ENCODE data around the gene INTS11.

Gene INTS11

DNA sequence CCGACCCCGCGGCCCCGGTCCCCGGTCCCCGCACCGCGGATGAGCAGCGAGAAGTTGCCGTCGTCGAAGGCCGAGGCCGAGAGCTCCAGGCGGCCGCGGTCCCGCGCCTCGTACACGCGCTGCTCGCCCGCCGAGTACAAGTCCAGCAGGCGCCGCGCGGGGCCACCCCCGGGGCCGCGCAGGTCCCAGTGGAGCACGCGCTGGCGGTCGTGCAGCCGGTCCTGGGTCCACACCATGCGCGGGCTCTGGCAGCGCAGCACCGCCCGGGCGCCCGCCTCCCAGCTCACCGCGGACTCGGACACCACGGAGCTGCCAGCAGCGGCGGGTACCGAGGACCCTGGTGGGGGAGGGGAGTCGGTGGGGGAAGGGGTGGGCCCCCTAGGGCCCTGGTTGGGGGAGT, 31.0 kb upstream of the INTS11 start:
- Histone ChIP-seq H3K4me3 (ENCODE audit: low read depth, low read length) (no peak overlapping the region), H3K27ac (ENCODE audit: extremely low read depth, low read depth, low read length) (no peak overlapping the region), H3K36me3 (ENCODE audit: control insufficient read depth in 2 of 2, insufficient read depth in 1 of 2, low read length in 2 of 2) (no peaks in the 10 kb centered on the region), H3K9me3 (ENCODE audit: control insufficient read depth, insufficient read depth, low read depth, low read length) (no peaks in the 10 kb centered on the region), H3K4me1 (ENCODE audit: control insufficient read depth, insufficient read depth, low read length) (peaks cover 7% of the 10 kb centered on the region; the same call in 1 of the 2 replicates)
- TF ChIP-seq ZNF629 (tag by site-specific recombination; IDR thresholded peaks at IDR 0.05) (no peak), ZNF114 (tag by site-specific recombination; IDR thresholded peaks at IDR 0.05) (no peak), ZFP41 (tag by site-specific recombination; IDR thresholded peaks at IDR 0.05; ENCODE audit: borderline replicate concordance) (no peak), ZNF777 (tag by site-specific recombination; IDR thresholded peaks at IDR 0.05; ENCODE audit: borderline replicate concordance) (no peak), ZBTB20 (tag by site-specific recombination; IDR thresholded peaks at IDR 0.05) (no peak), ZNF677 (tag by site-specific recombination; IDR thresholded peaks at IDR 0.05) (no peak)
- TF ChIP-seq, protein P1, sequence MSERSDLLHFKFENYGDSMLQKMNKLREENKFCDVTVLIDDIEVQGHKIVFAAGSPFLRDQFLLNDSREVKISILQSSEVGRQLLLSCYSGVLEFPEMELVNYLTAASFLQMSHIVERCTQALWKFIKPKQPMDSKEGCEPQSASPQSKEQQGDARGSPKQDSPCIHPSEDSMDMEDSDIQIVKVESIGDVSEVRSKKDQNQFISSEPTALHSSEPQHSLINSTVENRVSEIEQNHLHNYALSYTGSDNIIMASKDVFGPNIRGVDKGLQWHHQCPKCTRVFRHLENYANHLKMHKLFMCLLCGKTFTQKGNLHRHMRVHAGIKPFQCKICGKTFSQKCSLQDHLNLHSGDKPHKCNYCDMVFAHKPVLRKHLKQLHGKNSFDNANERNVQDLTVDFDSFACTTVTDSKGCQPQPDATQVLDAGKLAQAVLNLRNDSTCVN (tag by site-specific recombination; optimal IDR thresholded peaks at IDR 0.05), result peak; percentile 40
- CTCF ChIA-PET, result interaction anchor here (1.1 kb wide), 1 partner anchor 17 kb away, joined by 3 read pairs; no protein-coding TSS in a partner anchor
- POLR2A ChIA-PET, result interaction anchor here (1.0 kb wide), 1 partner anchor 20 kb away, joined by 6 read pairs; the partner anchor contains the start of gene AURKAIP1

DNA sequence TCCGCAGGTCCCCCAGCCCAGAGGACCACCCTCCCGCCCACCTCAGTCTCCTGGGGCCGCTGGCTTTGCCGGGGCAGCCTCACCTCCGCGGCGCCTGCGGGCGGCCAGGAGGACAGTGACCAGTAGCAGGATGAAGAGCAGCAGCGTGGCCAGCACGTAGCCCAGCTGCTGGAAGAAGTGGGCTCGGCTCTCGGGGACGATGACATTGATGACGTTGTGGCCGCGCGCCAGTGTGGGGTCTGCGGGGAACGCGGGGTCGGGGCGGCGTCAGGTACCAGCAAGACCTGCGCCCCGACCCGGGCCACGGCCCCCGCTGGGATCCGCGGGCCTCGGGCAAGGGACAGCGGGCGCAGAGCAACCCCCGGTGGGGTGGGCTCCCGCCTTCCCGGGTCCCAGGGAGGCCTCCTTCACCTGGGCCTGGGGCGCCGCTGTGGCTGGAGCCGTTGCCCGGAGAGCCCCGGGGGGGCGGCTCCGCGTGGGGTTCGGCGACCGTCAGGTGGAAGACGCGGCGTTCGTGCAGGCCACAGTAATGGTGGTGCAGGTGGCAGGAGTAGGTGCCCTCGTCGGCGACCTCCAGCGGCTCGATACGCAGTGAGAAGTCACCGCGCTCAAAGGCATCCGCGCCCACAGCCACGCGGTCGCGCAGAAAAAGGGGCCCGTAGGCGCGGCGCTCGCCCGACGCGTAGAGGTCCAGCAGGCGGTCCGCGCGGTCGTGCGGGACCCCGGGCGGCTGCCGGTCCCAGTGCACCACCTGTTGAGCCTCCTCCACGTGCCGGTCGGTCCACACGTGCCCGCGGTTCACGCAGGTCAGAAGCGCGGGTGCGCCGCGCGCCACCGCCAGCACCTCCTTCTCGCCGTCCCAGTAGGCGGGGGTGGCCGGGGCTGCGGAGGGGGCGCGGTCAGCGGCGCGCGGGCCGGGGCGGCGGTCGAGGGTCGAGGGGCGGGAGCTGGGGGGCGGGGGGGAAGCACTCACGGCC, 30.1 kb upstream of the INTS11 start:
- CTCF ChIA-PET, result interaction anchor here (1.1 to 2.7 kb wide), 2 partner anchors 17 to 18 kb away, joined by 3 to 15 read pairs; no protein-coding TSS in a partner anchor
- Histone ChIP-seq H3K36me3 (ENCODE audit: control insufficient read depth in 2 of 2, insufficient read depth in 1 of 2, low read length in 2 of 2) (no peaks in the 10 kb centered on the region), H3K4me3 (ENCODE audit: low read depth, low read length) (no peak overlapping the region), H3K4me1 (ENCODE audit: control insufficient read depth, insufficient read depth, low read length) (peaks cover 7% of the 10 kb centered on the region; the same call in 1 of the 2 replicates), H3K27ac (ENCODE audit: extremely low read depth, low read depth, low read length) (no peak overlapping the region), H3K9me3 (ENCODE audit: control insufficient read depth, insufficient read depth, low read depth, low read length) (no peaks in the 10 kb centered on the region)
- TF ChIP-seq KLF16 (tag by site-specific recombination; IDR thresholded peaks at IDR 0.05) (0 out of 2 replicates have a peak, but pooled peaks have one; percentile 36), GLIS2 (tag by site-specific recombination; IDR thresholded peaks at IDR 0.05) (peak; percentile 45; the same call in 1 of the 2 replicates), ZBTB8A (tag by site-specific recombination; IDR thresholded peaks at IDR 0.05) (peak; percentile 18), OSR2 (tag by site-specific recombination; IDR thresholded peaks at IDR 0.05) (no peak), YY1 (tag by site-specific recombination; IDR thresholded peaks at IDR 0.05) (no peak), ZBTB21 (tag by site-specific recombination; IDR thresholded peaks at IDR 0.05) (no peak), ZNF132 (tag by site-specific recombination; IDR thresholded peaks at IDR 0.05; ENCODE audit: borderline replicate concordance) (no peak), ZNF221 (tag by site-specific recombination; IDR thresholded peaks at IDR 0.05; ENCODE audit: borderline replicate concordance) (no peak), ZBTB7A (tag by site-specific recombination; IDR thresholded peaks at IDR 0.05; ENCODE audit: low read depth) (0 out of 2 replicates have a peak, but pooled peaks have one; percentile 49), GLIS1 (tag by site-specific recombination; IDR thresholded peaks at IDR 0.05) (peak; percentile 88)
- TF ChIP-seq, protein P1 (tag by site-specific recombination; optimal IDR thresholded peaks at IDR 0.05), result peak; percentile 37
- POLR2A ChIA-PET, result interaction anchor here (0.6 to 1.0 kb wide), 4 partner anchors 21 to 686 kb away, joined by 3 to 6 read pairs (median 4); partner anchors contain the start of gene AURKAIP1

Data from HEK293 (cell line).